Progenitor cell of endocrine pancreas (in vitro differentiated cells): Measurements from ENCODE around the gene NPFF. TPM values are rescaled to one million over a fixed set of nuclear protein-coding genes. Genes with fewer than 3 reads are reported as not detected.

Source experiments
- DNase-seq: peaks from one replicate; pipeline ENCODE4 v3.0.0; 2021; ENCODE audit warnings: low spot score; ENCODE audit not compliant: unreplicated experiment
- H3K27ac Mint-ChIP-seq: 2 replicates; pipeline ENCODE4 v1.8.0; 2021; ENCODE audit warnings: mild to moderate bottlenecking, moderate library complexity, mixed read lengths
- H3K27me3 Mint-ChIP-seq: 2 replicates; pipeline ENCODE4 v1.8.0; 2021; ENCODE audit warnings: mixed read lengths
- H3K36me3 Mint-ChIP-seq: 2 replicates; pipeline ENCODE4 v1.8.0; 2022; ENCODE audit warnings: mixed read lengths; ENCODE audit not compliant: insufficient read depth
- H3K4me1 Mint-ChIP-seq: 2 replicates; pipeline ENCODE4 v1.8.0; 2021; ENCODE audit warnings: low read depth, mixed read lengths
- H3K4me3 Mint-ChIP-seq: 2 replicates; pipeline ENCODE4 v1.8.0; 2021; ENCODE audit warnings: low read depth, mild to moderate bottlenecking, moderate library complexity, mixed read lengths
- H3K9me3 Mint-ChIP-seq: 2 replicates; pipeline ENCODE4 v1.8.0; 2021; ENCODE audit warnings: low read depth, mixed read lengths
- CTCF ChIP-seq: fragments of 200-600 bp; sonication (generic); IDR thresholded peaks from one replicate; pipeline ENCODE4 v1.5.0; 2021; ENCODE audit warnings: antibody characterized with exemption, mild to moderate bottlenecking; ENCODE audit not compliant: unreplicated experiment
- total RNA-seq: library from RNA; stranded (reverse); gene quantifications from 2 replicates; pipeline ENCODE4 v1.2.1, GENCODE V29; 2021

Gene NPFF
- total RNA-seq, 1 donor from 2014 or later, result not detected

- TF ChIP-seq CTCF, result no peak
- H3K27me3 Mint-ChIP-seq, result no peaks in the 10 kb centered on the region
- no peak overlapping the region for H3K4me3 Mint-ChIP-seq
- H3K27ac Mint-ChIP-seq, result no peak overlapping the region
- DNase-seq, result no peak
- H3K4me1 Mint-ChIP-seq, result no peaks in the 10 kb centered on the region
- H3K9me3 Mint-ChIP-seq, result no peaks in the 10 kb centered on the region
- H3K36me3 Mint-ChIP-seq, result peaks cover 20% of the 10 kb centered on the region
Observed at GRCh38 chr12:53523131-53523530, 15.8 kb upstream of the NPFF start.

- Mint-ChIP-seq H3K27ac (no peak overlapping the region), H3K36me3 (peaks cover 22% of the 10 kb centered on the region), H3K27me3 (no peaks in the 10 kb centered on the region), H3K4me3 (no peak overlapping the region), H3K9me3 (no peaks in the 10 kb centered on the region), H3K4me1 (no peaks in the 10 kb centered on the region)
- DNase-seq, result no peak
- TF ChIP-seq CTCF, result no peak
Observed at GRCh38 chr12:53518381-53518780, 11.1 kb upstream of the NPFF start.

- Mint-ChIP-seq H3K27ac (no peak overlapping the region), H3K36me3 (peaks cover 24% of the 10 kb centered on the region), H3K27me3 (no peaks in the 10 kb centered on the region), H3K4me3 (no peak overlapping the region), H3K4me1 (no peaks in the 10 kb centered on the region), H3K9me3 (no peaks in the 10 kb centered on the region)
- TF ChIP-seq CTCF, result no peak
- DNase-seq, result no peak
Observed at GRCh38 chr12:53516758-53517455, 9.6 kb upstream of the NPFF start.

GRCh38 chr12:53515291-53515680 is 8.0 kb upstream of the NPFF start:
- Mint-ChIP-seq H3K4me1 (no peaks in the 10 kb centered on the region), H3K27me3 (no peaks in the 10 kb centered on the region), H3K4me3 (no peak overlapping the region), H3K9me3 (no peaks in the 10 kb centered on the region), H3K36me3 (peaks cover 14% of the 10 kb centered on the region), H3K27ac (no peak overlapping the region)
- no peak for TF ChIP-seq CTCF
- no peak for DNase-seq

- Mint-ChIP-seq H3K4me1 (no peaks in the 10 kb centered on the region), H3K36me3 (peaks cover 12% of the 10 kb centered on the region), H3K4me3 (no peak overlapping the region), H3K9me3 (no peaks in the 10 kb centered on the region), H3K27ac (peak overlapping the region; percentile 35), H3K27me3 (no peaks in the 10 kb centered on the region)
- TF ChIP-seq CTCF, result no peak
- no peak for DNase-seq
Observed at GRCh38 chr12:53514628-53515290, 7.5 kb upstream of the NPFF start.
